ENCODE data around the gene HUWE1.

GRCh38 chrX:53544936-53545335 is 141.6 kb downstream of the HUWE1 start:
- TF ChIP-seq CTCF (IDR thresholded peaks at IDR 0.05) (no peak), POLR2A (IDR thresholded peaks at IDR 0.05) (no peak)

Data from heart left ventricle (tissue), 13 donors.